Peyer's patch (tissue), 4 donors: Measurements from ENCODE around the gene USP31.

Experiments
- CTCF ChIP-seq, 6 experiments: fragments of 450-650 bp in 4 of 6; fragments of 200-600 bp in 2 of 6; sonication (generic) in 1 of 6; IDR thresholded peaks; one replicate each; pipeline ENCODE4 v1.5.1; 2017 to 2019; ENCODE audit warnings: antibody characterized with exemption in 6 of 6, mild to moderate bottlenecking in 3 of 6, moderate library complexity in 1 of 6
- POLR2A ChIP-seq, 2 donors: fragments of 450-650 bp; IDR thresholded peaks; one replicate each; pipeline ENCODE4 v1.5.1; 2017; ENCODE audit warnings: antibody characterized with exemption in 2 of 2, mild to moderate bottlenecking in 2 of 2, moderate library complexity in 2 of 2

- TF ChIP-seq CTCF (IDR thresholded peaks at IDR 0.05) = no peak
- no peak for TF ChIP-seq POLR2A (IDR thresholded peaks at IDR 0.05)
Observed at GRCh38 chr16:23107936-23108335, 41.3 kb downstream of the USP31 start.
